ELR (cell line): Measurements from ENCODE around the gene MKI67.
"Not testable (repeated sequence)": the region's sequence is repeated elsewhere in the genome, so short reads cannot be mapped to it uniquely, and the experiment has no call there.

Source experiments
- DNase-seq: peaks from one replicate; pipeline ENCODE4 v3.0.0-alpha.2; 2015; ENCODE audit warnings: low read depth

MKI67 gene, protein sequence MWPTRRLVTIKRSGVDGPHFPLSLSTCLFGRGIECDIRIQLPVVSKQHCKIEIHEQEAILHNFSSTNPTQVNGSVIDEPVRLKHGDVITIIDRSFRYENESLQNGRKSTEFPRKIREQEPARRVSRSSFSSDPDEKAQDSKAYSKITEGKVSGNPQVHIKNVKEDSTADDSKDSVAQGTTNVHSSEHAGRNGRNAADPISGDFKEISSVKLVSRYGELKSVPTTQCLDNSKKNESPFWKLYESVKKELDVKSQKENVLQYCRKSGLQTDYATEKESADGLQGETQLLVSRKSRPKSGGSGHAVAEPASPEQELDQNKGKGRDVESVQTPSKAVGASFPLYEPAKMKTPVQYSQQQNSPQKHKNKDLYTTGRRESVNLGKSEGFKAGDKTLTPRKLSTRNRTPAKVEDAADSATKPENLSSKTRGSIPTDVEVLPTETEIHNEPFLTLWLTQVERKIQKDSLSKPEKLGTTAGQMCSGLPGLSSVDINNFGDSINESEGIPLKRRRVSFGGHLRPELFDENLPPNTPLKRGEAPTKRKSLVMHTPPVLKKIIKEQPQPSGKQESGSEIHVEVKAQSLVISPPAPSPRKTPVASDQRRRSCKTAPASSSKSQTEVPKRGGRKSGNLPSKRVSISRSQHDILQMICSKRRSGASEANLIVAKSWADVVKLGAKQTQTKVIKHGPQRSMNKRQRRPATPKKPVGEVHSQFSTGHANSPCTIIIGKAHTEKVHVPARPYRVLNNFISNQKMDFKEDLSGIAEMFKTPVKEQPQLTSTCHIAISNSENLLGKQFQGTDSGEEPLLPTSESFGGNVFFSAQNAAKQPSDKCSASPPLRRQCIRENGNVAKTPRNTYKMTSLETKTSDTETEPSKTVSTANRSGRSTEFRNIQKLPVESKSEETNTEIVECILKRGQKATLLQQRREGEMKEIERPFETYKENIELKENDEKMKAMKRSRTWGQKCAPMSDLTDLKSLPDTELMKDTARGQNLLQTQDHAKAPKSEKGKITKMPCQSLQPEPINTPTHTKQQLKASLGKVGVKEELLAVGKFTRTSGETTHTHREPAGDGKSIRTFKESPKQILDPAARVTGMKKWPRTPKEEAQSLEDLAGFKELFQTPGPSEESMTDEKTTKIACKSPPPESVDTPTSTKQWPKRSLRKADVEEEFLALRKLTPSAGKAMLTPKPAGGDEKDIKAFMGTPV (N-terminal part only)

DNA sequence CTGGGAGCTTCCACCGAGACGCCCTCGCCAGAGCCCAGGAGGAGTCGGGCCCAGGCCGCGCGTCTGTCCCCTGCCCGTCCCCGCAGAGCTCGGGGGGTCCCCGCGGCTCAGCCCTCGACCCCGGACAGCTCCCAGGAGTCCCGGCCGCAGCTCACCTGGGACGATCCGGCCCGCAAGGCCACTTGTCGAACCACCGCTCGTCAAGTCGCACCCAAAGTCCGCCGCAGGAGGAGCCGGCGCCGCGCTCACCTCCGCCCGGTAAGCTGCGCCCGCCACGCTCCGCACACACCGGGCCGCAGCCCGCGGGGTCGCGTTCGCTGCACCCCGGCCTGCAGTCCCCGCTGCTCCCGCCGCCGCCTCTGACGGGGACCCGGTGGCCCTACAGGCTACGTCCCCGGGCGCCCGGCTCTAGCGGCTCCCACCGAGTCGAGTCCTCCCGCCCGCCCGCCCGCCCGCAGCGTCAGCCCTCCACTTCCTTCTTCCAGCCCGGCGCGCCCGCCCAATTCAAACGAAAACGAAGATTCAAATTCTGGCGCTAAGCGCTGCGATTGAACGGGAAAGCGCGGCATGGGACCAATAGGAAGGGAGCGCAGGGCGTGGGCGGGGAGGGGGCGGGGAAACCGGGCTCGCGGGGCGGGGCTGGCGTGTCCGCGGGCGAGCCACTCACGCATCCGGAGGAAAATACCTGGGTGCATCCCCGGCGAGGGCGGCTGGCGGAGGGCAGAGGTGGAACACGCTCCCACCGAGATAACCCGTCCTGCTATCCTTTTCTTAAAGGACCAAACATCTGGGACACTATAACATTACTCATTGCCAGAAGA lies at the start of gene MKI67:
Gene MKI67, minus strand, starts transcription at position 480 of the 821 bp plus-strand sequence. CDS start 756 bp downstream, outside the sequence.
- DNase-seq = peak; percentile 96

DNA sequence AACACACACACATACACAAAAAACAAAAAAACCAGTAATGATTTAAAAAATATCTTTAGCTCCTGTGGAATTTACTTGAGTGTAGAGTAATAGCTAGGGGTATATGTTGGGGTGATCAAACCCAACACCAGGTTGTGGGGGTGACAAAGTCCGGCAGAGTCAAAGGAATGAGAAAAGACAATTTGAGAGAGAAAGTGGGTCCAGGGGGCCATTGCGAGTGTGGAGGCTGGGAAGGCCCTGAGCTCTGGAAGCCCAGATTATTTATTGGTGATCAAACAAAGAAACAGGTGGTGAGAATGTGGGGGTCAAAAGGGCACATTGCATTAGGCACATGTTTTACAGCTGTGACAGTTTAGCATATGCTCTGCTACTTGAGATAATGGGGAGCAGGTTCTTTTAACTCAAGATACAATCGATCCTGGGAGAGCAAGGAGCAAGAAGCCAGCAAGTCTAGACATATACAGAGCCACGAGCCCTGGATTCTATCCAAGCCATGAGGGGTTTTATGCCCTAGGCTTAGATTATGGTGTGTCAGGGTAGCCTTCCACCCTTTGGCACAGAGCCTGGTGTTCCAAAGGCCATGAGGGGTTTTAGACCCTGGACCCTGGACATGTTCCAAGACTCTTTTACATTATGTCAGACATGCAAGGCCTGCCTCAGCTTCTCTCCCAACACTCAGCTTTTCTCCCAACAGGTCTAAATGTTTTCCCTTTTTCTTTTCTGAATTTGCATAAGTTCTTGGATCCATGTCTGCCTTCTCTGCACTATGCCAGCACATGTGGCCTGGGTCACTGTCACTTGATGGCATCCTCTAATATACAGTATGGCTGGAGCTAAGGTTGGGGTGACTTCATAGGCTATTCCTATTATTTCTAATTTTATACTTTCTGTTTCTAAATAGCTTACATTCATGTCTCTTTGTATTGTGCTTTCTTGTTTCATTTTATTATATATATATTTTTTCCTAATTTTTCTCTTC lies 48.6 kb upstream of the MKI67 start:
- DNase-seq = no peak

DNA sequence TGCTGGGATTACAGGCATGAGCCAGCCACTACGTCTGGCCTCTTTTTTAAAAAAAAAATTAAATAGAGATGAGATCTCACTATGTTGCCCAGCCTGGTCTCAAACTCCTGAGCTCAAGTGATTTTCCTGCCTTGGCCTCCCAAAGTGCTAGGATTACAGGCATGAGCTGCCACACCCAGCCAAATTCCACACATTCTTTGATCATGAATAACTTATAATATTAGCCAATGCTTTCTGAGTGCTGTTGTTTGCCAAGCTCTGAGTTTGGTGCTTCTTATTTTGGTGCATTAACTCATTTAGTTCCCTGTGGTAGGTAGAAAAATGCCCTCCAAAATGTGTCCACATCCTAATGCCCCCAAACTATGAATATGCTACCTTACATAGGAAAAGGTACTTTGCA lies 47.2 kb upstream of the MKI67 start:
- DNase-seq = peak; percentile 45

DNA sequence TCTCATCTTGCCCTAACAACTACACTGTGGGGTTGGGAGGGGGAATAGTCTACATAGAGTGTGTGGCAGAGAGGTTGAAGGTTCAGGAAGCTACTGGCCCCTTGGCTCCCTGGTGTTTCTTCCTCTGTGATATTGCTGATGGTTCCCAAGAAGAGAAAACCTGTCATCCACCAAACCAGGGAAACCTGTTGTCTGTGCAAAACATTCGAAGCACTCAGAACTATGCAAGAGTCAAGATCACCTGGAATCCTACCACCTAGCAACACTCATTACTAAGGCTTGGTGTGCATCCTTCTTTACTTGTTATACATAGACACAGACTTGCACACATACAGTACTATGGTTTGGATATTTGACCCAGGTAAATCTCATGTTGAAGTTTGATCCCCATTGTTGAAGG lies 46.5 kb upstream of the MKI67 start:
- DNase-seq = no peak

DNA sequence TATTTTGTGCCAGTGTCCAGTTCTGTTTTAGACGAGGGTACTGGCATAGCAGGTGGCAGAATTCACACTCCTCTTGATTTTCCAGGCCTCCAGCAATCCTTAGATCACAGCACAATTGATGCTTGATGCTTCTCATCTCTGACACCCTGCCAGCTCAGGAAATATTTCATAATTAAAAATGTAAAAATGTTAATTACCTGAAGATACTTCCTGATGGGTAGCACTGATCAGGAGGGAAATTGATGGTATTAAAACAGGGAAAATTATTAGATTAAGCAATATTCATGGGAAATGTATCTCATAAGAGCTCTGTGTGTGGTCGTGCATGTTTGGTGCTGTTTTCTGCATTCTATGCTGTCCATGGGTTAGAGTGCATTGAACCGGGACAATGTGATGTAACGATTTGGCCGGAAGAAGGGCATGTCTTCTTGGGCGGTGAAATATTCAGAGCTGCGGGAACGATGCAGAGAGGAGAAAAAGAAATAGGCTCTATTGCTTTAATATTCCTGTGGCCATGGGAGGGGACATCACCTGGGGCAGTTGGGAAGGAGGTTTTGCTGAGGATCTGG lies 43.7 kb upstream of the MKI67 start:
- DNase-seq = no peak

DNA sequence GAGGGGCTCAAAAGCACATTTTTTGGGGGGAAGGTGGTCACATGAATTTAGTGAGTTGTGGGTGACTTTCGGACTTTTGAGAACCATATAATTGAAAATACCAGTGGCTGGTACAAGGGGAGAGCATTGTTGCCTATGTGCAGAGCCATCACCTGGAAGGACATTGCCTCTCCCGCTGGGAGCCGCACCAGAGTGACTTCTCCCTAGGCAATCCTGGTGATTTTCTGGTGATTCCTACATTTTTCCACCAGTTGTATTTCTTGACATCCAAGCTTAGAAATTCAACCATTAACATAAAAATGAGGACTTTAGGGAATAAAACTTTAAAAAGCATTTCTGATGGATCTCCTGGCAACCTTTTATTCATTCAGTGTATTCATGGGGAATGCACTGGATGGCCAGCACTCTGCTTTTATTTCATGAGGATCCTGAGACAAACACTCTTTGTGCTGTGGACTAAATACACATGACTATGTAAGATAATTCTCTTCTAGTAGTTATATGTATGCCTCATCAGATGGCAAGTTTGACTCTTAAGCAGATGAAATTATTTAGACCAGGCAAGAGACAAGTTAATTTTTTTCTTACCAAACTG lies 41.8 kb upstream of the MKI67 start:
- DNase-seq = no peak

DNA sequence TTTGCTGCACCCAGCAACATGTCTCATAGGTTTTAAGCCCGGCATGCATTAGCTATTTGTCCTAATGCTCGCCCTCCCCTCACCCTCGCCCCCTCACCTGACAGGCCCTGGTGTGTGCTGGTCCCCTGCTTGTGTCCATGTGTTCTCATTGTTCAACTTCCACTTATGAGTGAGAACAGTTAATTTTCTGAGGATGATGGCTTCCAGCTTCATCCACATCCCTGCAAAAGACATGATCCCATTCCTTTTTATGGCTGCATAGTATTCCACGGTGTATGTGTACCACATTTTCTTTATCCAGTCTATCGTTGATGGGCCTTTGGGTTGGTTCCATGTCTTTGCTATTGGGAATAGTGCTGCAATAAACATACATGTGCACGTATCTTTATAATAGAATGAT lies 40.9 kb upstream of the MKI67 start:
- DNase-seq = not testable (repeated sequence)

DNA sequence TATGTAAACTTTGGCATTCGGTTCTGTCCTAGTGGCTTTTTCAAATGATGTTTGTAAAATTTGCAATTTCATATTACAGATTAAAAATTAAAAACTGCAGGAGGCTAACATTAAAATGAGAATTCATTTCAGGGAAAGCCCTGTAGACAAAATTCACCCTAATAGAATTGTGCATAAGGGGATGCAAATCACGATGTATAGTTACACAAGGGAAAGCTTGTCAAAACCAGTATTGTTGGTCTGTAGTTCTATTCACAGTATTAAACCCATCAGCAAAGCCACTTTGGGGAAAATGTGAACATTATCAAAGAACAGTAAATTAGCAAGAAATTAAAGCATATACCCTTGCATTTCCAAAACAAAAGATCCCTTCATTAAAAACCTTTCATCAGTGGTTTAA lies 39.9 kb upstream of the MKI67 start:
- no peak for DNase-seq

DNA sequence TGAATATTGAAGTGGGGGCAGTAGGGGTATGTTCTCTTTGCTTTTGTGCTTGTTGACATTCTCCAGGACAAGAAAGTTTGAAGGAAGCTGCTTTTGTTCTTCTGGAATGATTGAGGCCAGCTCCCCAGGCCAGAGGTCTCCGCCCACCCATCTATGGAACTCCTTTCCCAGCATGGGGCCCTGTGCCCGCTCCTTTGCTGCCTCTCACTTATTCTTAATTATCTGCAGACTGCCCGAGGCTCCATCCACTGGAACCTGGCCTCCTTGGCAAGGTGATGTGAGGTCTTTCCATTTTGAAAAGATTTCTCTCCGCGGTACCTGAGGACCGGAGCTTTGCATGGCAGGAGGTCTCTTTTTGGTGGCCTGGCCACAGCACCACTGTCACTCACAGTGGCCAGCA lies 39.3 kb upstream of the MKI67 start:
- no peak for DNase-seq

DNA sequence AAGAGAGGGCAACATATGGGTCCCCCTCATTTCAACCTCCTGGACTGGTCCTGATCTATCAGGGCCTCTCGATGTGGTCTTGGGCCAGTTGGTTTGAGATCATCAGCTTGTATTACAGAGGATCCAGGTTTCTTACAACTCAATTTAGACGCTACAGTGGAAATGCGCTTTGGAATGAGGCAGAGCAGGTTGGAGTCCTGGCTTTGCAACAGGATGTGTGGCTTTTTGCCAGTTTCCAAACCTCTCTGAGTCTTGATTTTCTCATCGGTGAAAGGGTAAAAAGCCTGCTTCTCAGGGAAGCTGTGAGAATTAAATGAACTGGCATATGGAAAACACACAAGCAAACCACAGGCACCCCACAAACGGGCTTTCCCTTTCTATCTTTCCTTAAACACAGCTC lies 37.5 kb upstream of the MKI67 start:
- no peak for DNase-seq

DNA sequence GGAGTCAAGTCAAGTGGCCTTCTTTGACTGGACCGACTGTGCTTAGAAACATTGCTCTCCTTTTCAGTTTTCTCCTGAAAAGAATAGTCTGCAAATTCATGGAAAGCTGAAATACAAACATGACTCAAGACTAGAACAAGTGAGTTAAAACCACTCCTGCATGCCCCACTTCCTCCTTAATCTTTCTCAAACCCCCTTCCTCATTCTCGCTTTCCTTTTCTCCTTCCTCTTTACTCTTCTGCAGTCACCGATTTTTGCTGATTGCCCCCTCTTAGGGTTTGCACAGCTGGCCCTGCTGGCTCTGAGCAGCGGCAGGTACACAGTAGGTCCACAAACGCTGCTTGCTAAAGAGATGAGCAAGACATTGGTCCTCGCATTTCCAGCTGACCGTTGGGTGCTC lies 34.8 kb upstream of the MKI67 start:
- DNase-seq = no peak

DNA sequence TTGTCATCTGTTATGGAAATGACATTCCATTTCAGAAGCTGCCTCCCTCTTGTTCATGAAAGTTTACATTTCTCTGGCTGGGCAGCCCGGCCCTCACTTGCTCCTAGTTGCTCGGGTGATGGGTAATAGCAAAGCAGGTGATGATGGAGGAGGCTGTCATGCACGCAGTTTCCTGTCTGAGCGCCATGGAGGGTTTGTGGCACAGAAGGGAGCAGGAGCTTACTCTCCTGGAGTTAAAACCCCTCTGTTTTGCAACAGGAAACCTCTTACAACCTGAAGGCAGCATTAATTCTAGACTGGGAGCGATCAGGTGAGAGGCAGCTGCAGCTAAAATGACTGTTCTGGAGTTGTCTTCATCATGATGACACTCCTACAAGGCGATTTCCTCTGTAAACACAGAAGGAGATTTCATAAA lies 34.1 kb upstream of the MKI67 start:
- no peak for DNase-seq

DNA sequence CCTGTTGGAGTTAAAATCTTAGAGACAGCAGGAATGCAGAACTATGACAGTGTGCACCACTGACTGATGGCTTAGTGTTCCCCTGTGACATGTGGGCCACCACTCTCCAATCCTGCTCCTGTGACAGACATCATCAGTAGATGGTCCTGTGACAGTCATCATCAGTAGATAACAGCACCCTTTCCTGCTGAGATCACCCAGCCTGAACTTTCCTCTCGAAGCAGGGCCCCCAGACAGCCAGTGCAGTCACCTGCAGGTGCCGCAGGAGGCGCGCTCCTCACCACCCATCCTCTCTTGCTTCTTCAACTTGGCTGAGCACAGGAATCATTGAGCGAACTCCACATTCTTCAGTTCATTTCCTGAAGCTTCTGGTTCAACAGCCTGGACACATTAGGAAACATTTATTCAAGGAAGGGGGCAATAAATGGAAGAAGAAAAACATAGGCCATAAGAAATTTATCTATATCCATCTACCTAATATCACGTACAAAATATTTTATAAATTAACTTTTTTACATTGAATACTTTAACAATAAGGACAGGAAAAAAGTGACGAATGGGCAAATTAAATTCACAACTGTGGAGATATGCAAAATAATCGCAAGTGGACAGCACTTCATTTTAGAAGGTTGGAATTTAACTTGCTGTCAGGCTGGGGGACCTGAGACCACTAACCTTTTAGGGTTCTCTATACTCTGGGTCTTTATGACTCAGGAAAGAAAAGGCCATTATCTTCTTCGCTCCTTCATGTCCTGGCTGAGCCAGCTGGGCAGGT lies 32.0 kb upstream of the MKI67 start:
- no peak for DNase-seq

DNA sequence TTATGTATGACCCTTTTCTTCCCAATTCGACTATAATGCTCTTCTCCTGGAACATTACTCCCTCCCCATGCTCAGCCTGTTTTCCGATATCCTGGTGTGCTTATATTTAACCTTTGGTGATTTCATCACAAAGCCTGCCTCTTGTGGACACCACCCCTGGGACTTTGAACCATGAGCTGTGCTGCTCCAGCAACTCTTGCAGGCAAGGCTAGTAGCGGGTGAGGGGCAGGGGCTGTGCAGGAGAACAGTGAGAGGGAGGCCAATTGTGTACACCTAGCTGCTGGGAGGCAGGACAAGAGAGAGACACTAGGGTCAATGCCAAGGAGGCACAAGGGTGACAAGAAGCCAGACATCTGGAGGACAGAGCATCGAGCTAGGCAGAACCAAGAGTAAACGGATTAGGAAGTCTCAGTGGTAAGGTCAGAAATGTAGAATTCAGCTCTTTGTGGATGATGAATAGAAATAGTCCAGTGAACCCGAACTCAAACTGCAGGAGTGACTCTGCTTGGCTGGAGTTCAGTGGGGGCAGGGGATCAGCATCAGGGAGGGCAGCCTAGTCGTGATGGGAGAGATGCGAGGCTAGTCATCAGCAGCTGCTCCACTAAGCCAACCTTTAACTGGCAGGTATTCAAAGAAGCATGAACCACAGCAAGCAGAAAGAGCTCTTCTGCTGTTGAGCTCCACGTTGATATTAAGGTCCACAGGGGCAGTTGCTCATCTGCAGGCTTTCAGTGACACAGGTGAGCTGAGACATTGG lies 31.0 kb upstream of the MKI67 start:
- no peak for DNase-seq

DNA sequence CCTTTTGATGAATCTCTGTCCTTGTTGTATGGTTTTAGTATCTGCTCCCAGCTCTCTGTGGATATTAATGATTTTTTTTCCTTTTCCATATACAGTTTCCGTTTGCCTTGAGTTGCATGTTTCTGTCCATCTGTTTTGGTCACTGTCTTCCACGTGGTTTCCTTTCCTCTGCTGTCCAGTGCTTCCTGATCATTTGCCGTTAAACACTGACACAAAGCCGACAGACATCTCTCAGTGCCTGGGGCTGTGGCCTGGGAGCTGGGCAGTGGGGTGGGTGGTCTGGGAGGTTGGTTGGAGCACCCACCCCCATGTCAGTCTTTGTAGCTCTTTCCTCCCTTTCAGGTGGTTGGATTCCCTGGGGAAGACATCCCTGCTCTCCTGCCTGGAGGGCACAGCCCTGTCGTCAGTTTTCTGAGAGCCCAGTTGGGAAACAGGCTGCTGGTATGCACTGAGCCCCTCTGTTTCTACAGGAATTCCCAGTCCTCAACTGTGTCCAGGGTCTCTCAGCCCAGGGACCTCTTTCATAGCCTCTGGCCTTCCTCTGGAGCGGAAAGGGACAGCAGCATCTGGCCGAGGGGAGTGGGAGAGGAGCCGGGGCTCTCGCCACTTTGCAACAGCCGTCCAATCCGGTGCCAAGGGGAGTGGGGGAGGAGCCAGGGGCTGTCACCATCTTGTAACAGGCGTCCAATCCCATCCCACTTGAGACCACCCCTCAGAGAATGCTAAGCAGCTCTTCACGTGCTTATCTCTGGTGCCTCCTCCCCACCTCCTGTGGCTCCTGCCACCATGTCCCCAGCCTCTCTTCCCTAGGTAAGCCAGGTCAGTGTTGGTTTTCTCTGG lies 26.7 kb upstream of the MKI67 start:
- DNase-seq = no peak

DNA sequence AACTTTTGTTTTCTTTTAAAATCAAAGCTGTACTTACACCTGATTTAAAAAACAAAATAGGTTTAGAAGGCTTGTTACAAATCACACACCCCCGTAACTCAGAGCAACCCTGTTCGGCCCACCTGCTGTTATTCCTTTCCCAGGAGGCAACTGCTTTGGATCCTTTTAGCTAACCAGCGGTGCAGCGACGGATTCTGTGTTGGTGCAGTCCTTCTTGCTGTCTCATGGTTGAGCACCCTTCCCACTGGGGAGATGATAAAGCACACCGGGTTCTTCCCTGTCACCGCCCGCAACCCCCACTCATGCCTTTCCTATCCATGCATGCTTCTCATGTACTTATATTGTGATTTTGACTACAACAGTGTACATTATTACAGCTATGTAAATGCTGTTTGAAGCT lies 24.8 kb upstream of the MKI67 start:
- no peak for DNase-seq

DNA sequence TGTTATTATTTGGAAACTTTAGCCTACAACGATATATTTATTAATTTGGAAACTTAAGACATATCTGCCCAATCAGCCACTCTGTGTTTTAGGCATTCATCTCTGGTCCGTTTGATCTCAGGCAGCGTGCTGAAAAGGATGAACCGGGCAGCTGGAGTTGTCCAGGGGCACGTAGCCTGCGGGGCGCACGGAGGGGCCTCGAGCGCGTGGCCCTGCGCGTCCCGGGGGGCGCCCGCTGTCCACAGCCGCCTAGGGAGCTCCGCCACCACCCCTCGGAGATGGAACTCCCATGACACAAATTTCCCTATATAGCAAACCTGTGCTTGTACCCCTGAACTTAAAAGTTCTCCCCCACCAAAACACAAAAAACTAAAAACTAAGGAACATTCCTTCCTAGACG lies 24.3 kb upstream of the MKI67 start:
- no peak for DNase-seq
